ENCODE data around the gene CCL15.

CCL15 gene

GRCh38 chr17:35972066-35972465 lies 29.3 kb downstream of the CCL15 start:
- no peak for DNase-seq (ENCODE audit: low read depth)
- no peak for TF ChIP-seq CTCF (conservative IDR thresholded peaks at IDR 0.05; ENCODE audit: low read length)
- no peak overlapping the region for H3K4me3 ChIP-seq (ENCODE audit: low read length)

- peak; percentile 81 for TF ChIP-seq CTCF (conservative IDR thresholded peaks at IDR 0.05; ENCODE audit: low read length)
- DNase-seq (ENCODE audit: low read depth), result peak; percentile 68
- no peak overlapping the region for H3K4me3 ChIP-seq (ENCODE audit: low read length)
Observed at GRCh38 chr17:35969558-35970380, 31.6 kb downstream of the CCL15 start.

- TF ChIP-seq CTCF (conservative IDR thresholded peaks at IDR 0.05; ENCODE audit: low read length), result no peak
- no peak for DNase-seq (ENCODE audit: low read depth)
Observed at GRCh38 chr17:35968520-35969054, 32.8 kb downstream of the CCL15 start.

GRCh38 chr17:35965272-35965671 lies 36.1 kb downstream of the CCL15 start:
- H3K4me3 ChIP-seq (ENCODE audit: low read length), result no peak overlapping the region
- DNase-seq (ENCODE audit: low read depth), result no peak
- TF ChIP-seq CTCF (conservative IDR thresholded peaks at IDR 0.05; ENCODE audit: low read length), result no peak

More at GRCh38 chr17:35968520-35969054, 32.8 kb downstream of the CCL15 start:
- no peak overlapping the region for H3K4me3 ChIP-seq (ENCODE audit: low read length)

GRCh38 chr17:35963663-35964062 lies 37.7 kb downstream of the CCL15 start:
- TF ChIP-seq CTCF (conservative IDR thresholded peaks at IDR 0.05; ENCODE audit: low read length), result no peak
- DNase-seq (ENCODE audit: low read depth), result no peak

GRCh38 chr17:35953720-35954119 lies 47.6 kb downstream of the CCL15 start:
- no peak for TF ChIP-seq CTCF (conservative IDR thresholded peaks at IDR 0.05; ENCODE audit: low read length)
- H3K4me3 ChIP-seq (ENCODE audit: low read length), result no peak overlapping the region
- DNase-seq (ENCODE audit: low read depth), result no peak

More at GRCh38 chr17:35963663-35964062, 37.7 kb downstream of the CCL15 start:
- H3K4me3 ChIP-seq (ENCODE audit: low read length), result no peak overlapping the region

GRCh38 chr17:35949401-35949800 lies 52.0 kb downstream of the CCL15 start:
- DNase-seq (ENCODE audit: low read depth), result no peak
- H3K4me3 ChIP-seq (ENCODE audit: low read length), result no peak overlapping the region
- no peak for TF ChIP-seq CTCF (conservative IDR thresholded peaks at IDR 0.05; ENCODE audit: low read length)

Data from AG10803 (cell line).